ENCODE data around the gene CIT.

- TF ChIP-seq CTCF (IDR thresholded peaks at IDR 0.05; ENCODE audit: low read length) (peak; percentile 83), EZH2 (IDR thresholded peaks at IDR 0.05; ENCODE audit: borderline replicate concordance, low read length) (no peak)
Observed at GRCh38 chr12:119780786-119781434, 96.2 kb downstream of the CIT start.

Data from OCI-LY1 (cell line).